ENCODE data around the gene ULBP2. TPM values are rescaled to one million over a fixed set of nuclear protein-coding genes. Genes with fewer than 3 reads are reported as not detected.

Gene ULBP2, protein sequence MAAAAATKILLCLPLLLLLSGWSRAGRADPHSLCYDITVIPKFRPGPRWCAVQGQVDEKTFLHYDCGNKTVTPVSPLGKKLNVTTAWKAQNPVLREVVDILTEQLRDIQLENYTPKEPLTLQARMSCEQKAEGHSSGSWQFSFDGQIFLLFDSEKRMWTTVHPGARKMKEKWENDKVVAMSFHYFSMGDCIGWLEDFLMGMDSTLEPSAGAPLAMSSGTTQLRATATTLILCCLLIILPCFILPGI
- 4.7 TPM in 2 replicates for total RNA-seq

DNA sequence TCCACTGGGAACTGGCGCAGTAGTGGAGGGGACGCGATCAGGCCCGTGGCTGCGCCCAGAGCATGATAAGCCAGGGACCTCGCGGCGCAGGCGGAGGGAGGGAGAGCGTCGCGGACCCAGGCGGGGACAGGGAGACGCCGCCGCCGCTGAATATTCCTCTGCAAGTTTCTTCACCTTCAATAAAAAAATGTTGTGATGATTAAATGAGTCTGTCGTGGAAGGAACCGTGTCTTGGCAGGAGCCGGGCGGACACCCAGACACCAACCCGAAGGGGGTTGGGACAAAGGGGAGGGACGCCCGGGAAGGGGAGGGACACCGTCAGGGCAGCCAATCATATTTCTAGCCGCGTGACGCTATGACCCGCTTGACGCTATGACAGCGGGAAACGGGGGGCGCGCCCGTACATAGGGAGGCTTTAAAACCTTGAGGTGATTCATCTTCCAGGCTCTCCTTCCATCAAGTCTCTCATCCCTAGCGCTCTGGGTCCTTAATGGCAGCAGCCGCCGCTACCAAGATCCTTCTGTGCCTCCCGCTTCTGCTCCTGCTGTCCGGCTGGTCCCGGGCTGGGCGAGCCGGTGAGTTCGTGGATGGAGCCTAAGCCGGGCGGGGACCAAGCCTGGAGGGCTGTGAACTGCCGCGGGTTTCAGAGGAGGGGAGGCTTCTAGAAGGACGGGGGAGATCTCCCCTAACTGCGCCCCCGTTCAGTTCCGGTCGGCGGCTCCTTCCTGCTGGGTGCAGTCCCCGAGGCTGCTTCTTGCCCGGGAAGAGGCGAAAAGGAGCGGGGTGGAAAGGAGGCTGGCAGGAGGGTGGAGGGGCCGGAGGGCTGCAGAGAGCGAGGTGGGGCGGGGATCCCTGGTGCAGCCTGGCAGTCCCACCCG, at the start of gene ULBP2:
Gene ULBP2, plus strand, starts transcription at position 432 of the 878 bp plus-strand sequence. Its CDS starts 59 bp downstream, at position 491.

DNA sequence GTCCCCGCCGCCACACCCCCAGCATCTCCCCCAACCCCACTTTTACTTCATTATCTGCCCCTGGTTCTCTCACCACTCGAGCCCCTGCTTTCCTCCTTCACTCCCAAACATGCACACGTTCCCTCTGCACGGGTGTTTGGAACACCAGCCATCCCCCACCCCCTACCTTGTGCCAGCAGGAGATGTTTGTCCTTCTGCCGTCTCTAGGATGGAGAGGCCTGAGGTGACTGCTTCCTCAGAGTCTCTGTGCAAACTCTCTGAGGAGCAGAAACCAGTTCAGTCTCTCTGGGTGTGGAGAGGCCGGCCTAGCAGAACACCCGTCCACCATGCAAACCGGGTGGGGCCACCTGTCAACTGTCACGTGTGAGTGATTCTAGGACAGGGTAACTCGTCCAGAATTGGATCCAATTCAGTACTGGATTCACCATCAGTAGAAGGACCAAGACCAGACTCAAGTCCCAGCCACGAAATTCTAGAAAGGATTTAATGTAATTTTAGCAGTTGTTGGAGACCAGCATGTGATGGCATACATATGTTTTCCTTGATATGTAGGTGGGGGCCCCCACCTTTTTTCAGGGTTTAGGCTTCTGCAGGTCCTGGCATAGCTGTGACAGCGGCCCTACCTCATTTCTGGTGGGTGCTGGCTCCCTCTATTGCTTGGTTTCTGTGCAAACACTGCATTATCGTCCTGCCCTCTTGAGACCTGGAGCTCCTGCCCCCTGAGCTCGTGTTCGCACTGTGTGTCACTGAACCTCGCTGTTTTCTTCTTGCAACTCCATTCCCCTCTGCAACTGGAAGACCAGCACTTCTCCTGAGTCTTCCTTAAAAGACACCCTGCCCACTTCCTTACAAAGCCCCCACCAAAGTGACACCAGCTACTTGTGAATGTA, 43.7 kb upstream of the ULBP2 start, which contains the start of gene RAET1E:
Gene RAET1E, minus strand, starts transcription at position 259 of the 890 bp plus-strand sequence. CDS start 7,212 bp downstream, outside the sequence.

DNA sequence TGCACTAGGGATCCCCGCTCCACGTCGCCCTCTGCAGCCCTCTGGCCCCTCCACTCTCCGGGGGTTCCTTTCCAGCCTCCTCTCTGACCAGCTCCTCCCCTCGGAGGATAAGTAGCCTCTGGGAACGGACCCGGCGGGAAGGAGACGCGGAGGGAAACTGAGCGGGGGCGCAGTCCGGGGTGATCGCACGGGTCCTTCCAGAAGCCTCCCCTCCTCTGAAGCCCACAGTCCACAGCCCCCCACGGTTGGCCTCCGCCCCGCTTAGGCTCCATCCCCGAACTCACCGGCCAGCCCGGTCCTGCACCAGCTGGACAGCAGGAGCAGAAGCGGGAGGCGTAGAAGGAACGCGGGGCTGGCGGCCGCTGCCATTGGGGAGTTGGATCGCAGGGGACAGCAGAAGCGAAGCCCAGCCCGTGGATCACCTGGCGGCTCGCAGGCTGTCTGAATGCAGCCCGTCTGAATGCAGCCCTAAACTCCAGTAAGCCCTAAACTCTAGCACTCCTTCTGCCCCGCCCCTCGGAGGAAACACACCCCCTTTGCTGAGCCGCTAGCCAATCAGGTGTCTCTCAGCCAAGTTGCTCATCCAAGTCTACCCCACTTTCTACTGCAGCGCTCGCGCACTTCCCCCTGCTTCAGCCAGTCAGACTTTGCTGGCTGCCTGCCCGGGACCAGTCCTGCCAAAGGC, 19.0 kb upstream of the ULBP2 start, which contains the start of gene RAET1G:
Gene RAET1G, minus strand, starts transcription at position 480 of the 685 bp plus-strand sequence. Its CDS starts 111 bp downstream, at position 369.

GRCh38 chr6:149963462-149964307, 21.9 kb downstream of the ULBP2 start, which contains the start of gene ULBP1:
Gene ULBP1, plus strand, starts transcription at chr6:149963943. Its CDS starts 107 bp downstream, at chr6:149964050.

Other genes starting within 250 kb of the ULBP2 start
- 5.2 and 12.9 TPM in 2 replicates for gene LATS1, start 223.9 kb upstream of the ULBP2 start, total RNA-seq
- gene NUP43, start 195.5 kb upstream of the ULBP2 start, total RNA-seq = 17.0 and 26.1 TPM in 2 replicates
- gene PCMT1, start 192.3 kb upstream of the ULBP2 start, total RNA-seq = 102 and 115 TPM in 2 replicates
- gene LRP11, start 77.7 kb upstream of the ULBP2 start, total RNA-seq = 12.0 and 24.0 TPM in 2 replicates
- 0.16 TPM in 1 of 2 replicates, not detected in the other for gene RAET1E, start 43.9 kb upstream of the ULBP2 start, total RNA-seq
- 0.44 and 0.65 TPM in 2 replicates for gene RAET1G, start 18.9 kb upstream of the ULBP2 start, total RNA-seq
- 0.16 and 0.25 TPM in 2 replicates for gene ULBP1, start 21.9 kb downstream of the ULBP2 start, total RNA-seq
- gene RAET1L, start 83.5 kb downstream of the ULBP2 start, total RNA-seq = not detected in 2 replicates
- 5.3 and 7.4 TPM in 2 replicates for gene ULBP3, start 127.1 kb downstream of the ULBP2 start, total RNA-seq
- gene PPP1R14C, start 201.0 kb downstream of the ULBP2 start, total RNA-seq = not detected in 2 replicates